HG03139 (cell line): ENCODE results near the gene CORO7.

Experiments used
- ATAC-seq: cut with Tn5 transposase; IDR thresholded peaks from one replicate; pipeline ENCODE4 v1.9.1; 2021; ENCODE audit not compliant: unreplicated experiment

The CORO7 gene

DNA sequence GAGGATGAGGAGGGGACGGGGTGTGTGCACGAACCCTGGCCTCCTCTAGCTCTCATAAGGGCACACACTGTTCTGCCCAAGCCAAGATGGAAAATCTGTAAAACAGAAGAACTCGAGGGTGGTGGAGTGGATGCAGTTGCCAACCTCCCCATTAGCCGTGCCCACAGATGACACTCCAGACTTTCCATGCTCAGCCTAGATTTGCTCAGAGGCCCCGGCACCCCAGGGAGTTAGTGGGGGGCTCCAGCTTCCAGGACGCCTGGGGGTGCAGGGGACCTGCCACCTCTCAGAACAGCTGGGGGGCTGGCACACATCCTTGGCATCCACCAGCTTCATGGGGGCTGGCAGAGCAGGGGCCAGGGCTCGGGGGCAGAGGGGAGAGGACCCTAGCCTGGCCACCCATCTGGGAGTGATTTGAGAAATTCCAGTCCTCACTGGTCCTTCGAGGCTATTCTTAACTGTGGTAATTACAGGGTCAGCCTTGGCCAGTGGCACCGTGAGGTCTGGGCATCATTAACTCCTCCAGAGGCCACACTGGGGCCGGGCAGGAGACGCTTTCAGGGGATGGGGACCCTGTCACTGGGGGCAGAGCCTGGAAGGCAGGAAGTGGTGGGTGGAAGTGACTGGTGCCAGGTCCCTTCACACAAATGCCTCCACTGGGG, 30.5 kb downstream of the CORO7 start:
- no peak for ATAC-seq

DNA sequence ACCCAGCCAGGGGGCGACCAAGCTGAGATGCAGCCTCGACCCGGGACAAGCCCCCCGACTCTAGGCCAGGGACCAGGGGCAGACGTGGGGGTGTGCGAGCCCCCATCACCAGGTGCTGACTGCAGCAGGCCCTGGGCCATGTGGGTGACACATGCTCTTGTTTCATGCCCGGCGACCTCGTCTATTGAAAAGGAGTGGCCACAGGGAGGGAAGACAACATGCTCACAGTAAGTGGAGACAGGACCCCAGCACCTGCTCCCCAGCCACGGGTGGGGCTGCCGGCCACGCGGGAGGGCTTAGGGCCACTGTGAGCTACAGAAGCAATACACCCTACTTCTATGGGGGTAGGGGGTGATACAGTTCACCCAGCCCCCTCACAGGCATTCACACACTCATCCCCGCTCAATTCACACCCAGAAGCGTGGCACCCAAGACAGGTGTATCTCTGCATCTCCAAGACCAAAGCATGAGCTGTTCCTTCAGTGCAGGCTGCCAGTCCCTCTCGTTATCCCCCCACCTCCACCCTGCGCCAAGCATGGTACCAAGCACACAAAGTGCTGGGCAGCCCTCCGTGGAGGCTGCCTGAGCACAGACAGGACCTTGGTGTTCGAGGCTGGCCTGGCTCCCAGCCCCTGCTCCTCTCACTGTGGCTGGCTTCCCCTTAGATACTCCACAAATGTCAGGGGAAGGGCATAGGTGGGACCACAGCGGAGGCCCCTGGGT, 31.2 kb downstream of the CORO7 start:
- ATAC-seq = no peak

DNA sequence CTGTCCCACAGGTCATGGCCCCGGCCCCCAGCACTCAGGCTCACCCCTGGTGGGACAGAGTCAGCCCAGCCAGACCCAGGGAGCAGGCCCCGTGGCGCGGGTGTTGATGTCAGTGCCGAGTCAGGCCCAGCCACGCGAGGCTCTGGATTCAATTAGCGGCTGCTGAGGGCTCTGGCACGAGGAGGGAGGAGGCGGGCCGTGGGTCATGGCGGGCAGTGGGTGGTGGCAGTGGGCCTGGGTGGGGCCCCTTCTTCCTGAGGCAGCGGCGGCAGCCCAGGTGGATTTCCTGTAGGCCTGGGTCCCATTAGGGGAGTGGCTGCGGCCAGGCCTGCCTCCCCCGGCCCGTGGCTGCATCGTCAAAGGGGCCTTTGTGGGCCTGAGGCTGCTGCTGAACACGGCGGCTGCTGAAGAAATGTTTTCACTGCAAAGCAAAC, 31.9 kb downstream of the CORO7 start:
- ATAC-seq = no peak

DNA sequence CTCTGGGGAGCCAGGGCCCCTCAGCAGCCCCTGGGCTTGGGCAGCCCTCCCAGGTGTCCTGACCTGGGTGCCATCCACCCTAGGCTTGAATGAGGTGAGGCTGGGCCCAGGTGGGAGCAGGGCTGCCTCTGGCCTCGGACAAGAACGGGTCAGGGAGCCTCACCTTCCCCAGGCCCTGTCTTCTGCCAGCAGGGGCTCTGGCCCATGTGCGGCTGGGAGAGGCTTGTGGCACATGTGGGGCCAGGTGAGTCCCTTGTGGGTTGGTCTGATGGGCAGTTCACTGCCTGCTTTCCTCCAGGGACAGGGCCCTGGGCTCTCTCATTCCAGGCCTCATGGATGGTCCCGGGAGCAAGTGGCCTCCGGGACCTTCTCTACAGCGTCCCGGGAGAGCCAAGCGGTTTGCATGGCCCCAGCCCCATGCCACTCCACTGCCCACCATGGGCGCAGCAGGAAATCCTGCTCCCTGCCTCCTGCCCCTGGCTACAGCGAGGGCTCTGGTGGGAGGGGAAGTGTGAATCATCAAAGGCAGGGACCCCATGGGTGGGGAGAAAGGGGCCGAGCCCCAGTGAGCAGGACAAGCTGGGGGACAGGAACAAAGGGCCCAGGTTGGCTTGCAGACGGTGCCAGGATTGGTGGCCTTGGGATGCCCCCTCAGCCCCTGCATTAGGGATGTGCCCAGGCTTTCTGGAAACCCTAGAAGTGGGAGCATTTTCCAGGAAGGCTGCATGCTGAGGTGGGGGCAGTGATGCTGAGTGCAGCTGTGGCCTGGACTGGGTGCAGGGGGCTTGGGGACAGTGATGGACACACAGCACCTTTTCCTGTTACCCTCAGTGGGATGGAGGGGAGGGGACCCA, 32.6 kb downstream of the CORO7 start:
- ATAC-seq = no peak

DNA sequence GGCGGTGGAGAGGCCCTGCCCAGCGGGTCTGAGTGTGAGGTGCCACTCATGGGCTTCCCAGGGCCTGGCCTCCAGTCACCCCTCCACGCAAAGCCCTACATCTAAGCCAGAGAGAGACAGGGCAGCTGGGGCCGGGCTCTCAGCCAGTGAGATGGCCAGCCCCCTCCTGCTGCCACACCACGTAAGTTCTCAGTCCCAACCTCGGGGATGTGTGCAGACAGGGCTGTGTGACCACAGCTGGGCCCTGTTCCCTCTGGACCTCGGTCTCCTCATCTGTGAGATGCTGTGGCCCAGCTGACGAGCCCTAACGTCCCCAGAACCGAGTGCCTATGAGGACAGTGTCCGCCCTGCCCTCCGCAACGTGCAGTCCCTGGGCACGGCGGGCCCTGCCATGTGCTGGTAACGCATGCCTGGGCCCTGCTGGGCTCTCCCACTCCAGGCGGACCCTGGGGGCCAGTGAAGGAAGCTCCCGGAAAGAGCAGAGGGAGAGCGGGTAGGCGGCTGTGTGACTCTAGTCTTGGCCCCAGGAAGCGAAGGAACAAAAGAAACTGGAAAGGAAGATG, 33.5 kb downstream of the CORO7 start:
- ATAC-seq = no peak

DNA sequence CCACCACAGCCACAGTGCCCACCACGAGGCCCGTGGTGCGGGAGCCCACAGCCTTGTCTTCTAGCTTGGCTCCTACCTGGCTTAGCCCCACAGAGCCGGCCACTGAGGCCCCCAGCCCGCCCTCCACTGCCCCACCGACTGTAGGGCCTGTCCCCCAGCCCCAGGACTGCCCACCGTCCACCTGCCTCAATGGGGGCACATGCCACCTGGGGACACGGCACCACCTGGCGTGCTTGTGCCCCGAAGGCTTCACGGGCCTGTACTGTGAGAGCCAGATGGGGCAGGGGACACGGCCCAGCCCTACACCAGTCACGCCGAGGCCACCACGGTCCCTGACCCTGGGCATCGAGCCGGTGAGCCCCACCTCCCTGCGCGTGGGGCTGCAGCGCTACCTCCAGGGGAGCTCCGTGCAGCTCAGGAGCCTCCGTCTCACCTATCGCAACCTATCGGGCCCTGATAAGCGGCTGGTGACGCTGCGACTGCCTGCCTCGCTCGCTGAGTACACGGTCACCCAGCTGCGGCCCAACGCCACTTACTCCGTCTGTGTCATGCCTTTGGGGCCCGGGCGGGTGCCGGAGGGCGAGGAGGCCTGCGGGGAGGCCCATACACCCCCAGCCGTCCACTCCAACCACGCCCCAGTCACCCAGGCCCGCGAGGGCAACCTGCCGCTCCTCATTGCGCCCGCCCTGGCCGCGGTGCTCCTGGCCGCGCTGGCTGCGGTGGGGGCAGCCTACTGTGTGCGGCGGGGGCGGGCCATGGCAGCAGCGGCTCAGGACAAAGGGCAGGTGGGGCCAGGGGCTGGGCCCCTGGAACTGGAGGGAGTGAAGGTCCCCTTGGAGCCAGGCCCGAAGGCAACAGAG, 34.2 kb downstream of the CORO7 start:
- no peak for ATAC-seq

DNA sequence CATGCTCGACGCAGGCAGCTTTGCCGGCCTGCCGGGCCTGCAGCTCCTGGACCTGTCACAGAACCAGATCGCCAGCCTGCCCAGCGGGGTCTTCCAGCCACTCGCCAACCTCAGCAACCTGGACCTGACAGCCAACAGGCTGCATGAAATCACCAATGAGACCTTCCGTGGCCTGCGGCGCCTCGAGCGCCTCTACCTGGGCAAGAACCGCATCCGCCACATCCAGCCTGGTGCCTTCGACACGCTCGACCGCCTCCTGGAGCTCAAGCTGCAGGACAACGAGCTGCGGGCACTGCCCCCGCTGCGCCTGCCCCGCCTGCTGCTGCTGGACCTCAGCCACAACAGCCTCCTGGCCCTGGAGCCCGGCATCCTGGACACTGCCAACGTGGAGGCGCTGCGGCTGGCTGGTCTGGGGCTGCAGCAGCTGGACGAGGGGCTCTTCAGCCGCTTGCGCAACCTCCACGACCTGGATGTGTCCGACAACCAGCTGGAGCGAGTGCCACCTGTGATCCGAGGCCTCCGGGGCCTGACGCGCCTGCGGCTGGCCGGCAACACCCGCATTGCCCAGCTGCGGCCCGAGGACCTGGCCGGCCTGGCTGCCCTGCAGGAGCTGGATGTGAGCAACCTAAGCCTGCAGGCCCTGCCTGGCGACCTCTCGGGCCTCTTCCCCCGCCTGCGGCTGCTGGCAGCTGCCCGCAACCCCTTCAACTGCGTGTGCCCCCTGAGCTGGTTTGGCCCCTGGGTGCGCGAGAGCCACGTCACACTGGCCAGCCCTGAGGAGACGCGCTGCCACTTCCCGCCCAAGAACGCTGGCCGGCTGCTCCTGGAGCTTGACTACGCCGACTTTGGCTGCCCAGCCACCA, 35.1 kb downstream of the CORO7 start:
- no peak for ATAC-seq

DNA sequence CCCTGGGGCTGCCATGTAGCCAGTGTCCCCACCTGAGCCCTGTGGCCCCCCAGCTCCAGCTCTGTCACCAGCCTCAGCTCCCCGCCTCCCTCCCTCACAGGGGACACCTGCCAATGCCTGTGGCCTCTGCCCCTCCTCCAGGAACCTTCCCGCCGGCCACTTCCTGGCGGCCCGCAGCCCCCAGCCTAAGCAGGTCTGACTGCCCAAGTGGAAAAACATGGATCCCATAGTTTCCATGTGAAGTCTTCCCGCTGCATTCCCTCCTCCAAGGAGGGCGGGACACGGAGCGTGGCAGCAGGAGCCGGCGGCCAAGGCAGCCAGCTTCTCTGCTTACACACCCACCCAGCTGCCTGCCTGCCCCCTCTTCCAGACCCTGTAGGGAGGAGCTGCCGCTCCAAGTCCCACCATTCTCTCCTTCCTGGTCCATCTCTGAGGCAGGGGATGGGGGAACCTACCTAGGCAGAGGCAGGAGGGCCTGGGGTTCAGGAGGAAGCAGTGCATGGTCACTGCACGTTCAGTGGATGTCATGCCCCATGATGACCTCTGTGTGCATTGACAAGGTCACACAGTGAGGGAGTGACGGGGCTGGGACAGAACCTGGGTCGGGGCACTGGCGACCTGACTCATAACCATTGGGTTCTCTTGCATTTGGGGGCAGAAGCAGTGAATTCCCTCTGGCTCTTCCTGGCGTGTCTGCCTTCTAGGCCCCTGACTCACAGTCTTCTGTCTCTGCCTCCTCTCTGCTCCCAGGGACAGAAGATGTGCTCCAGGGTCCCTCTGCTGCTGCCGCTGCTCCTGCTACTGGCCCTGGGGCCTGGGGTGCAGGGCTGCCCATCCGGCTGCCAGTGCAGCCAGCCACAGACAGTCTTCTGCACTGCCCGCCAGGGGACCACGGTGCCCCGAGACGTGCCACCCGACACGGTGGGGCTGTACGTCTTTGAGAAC, 36.0 kb downstream of the CORO7 start:
- no peak for ATAC-seq

DNA sequence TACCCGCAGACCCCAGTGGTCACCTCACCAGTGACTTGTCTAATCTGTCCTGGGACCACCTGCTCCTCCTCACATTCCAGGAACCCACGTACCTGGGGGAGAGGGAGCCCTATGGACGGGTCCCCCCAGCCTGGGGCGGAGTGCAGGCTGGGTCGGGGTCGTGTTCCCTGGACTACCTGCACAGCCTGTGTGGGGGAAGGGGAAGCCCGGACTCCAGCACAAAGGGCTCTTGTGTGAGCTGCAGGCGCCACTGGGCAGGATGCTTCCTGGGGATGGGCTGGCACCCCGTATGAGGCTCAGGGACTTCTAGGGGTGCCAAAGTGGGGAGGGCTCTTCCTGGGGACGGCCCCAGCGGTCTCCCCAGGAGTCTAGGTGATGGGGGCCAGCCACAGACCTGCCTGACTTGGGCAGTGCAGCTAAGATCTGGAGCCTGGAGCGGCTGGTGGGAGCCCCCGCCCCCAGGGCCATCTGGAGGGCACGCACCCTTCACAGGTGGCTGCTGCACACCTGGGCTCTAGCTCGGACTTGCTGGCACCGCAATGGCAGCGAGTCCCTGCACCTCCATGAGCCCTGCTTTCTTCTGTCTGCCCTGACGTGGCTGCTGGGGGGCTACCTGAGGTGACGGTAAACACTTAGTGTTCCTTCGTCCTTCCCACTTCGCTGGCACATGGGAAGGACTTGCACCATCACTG, 37.3 kb downstream of the CORO7 start:
- ATAC-seq = no peak

DNA sequence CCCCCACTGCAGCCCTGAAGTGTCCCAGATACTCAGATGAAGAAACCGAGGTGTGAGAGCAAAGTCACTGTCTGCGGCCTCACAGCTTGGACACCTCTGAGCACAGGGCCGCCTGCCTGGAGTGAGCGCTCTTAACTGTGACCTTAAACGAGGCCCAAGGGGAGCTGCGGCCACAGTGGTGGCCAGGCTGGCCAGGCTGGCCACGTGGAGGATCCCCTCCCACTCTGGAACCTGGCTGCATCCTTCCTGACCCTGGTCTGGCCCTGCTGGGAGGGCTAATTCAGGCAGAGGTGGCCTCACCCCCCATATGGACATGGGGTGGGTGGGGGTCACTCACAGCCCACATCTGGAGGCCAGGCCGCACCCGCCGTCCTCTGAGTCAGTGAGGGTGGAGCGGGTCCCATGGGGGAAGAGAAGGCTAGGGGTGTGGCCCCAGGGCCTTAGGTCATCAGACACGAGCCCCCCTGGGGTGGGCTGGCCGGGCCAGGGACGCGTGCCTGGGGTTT, 38.2 kb downstream of the CORO7 start:
- ATAC-seq = no peak

DNA sequence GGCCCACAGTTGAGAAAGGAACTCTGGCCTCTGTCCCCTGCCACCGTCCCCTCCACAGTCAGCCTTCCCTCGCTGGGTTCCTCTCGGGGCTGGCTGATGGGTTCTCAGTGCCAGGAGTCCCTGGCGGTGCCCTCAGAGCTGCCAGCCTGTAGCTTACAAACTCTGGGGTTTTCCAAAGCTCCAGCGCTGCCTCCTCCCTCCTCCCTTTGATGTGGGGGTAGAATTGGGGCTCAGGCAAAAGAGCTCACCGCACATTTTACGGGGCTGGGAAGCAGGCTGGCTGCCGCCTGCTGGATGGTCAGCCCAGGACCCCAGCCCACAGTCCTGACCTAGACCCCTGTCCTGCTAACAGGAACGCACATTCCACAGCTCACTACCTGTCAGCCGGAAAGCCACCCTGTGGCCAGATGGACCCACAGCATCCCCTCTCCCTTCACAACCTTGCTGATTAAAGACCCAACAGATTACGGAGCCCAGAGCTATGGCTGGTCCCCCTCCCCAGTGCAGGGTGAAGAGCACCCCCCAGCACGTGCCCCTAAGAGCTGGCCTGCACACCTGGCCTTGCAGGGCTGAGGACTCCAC, 38.7 kb downstream of the CORO7 start:
- ATAC-seq = no peak

DNA sequence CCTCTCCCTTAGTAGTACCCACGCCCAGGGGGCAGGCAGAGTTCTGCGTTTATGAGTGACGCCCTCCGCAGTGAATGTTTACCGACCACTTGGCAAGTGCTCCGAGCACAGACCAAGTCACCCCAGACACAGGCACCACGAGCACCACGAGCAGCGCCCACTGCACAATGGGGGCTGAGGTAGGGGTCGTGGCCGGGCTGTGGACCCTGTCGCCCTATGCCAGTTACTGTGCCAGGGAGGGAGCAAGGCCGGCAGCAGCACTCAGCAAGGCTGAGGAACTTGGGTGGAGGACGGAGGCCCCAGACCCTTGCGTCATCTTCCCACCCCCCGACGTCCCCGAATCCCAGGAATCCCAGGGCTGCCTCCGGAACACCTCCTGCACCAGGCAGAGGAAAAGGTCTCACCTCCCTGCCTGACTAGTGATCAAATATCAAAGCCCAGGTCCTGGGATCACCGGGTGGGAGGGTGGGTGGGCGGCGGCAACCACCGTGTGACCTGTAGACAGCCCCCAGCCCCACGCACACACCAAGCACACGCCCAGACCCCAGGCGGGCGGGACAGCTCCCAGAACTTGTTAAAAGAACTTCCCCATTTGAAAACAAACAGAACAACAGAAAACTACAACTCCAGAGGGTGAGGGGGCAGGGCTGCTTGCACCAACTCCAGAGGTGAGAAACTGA, 39.4 kb downstream of the CORO7 start:
- ATAC-seq = no peak

DNA sequence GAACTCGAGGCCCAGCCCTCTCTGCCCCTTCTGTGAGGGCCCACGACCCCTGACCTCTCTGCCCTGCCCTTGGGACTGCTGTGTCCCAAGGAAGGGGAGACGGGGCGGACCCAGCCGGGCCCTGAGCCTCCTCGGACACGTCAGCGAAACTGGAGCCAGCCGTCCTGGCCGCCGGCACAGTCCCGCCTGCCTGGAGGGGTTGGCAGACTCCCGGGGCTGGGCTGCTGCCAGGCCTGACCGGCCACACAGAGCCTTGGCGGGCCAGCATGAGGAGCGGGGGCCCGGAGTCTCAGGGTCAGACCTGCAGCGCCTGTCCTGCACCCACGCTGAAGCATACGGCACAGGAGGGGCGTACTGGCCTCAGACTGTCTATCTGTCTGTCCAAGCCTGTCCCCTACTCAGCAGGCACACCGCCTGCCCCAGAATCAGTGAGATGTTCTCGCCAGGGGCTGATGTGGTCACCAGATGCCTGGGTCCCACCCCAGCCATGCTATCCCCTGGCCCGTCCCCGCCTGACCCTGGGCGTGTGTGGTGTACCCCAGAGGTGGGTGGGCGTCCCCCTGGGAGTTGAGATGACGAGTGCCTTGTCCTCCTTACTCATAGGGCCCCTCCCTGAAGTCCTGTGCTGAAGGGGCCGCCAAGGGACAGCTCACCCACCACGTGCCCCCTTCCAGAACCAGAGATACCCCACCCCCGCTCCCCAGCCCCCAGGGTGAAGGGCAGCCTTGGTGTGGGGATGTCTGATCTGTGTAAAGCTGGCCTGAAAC, 40.1 kb downstream of the CORO7 start:
- ATAC-seq = no peak

DNA sequence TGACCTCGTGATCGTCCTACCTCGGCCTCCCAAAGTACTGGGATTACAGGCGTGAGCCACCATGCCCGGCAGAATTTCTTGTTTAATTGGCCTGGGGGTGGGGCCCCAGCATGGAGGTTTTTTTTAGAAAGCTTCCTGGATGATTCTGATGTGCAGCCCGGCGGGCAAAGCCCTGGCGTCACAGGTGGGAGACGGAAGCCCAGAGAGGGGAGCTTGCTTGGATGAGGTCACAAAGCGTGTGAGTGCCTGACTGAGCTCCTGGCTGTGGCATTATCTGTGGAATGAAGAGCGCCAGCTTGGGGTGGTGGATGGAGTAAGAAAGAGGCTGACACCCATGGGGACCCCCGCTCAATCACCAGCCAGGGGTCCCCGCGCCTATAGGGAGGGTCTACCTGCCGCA, 40.7 kb downstream of the CORO7 start:
- no peak for ATAC-seq

DNA sequence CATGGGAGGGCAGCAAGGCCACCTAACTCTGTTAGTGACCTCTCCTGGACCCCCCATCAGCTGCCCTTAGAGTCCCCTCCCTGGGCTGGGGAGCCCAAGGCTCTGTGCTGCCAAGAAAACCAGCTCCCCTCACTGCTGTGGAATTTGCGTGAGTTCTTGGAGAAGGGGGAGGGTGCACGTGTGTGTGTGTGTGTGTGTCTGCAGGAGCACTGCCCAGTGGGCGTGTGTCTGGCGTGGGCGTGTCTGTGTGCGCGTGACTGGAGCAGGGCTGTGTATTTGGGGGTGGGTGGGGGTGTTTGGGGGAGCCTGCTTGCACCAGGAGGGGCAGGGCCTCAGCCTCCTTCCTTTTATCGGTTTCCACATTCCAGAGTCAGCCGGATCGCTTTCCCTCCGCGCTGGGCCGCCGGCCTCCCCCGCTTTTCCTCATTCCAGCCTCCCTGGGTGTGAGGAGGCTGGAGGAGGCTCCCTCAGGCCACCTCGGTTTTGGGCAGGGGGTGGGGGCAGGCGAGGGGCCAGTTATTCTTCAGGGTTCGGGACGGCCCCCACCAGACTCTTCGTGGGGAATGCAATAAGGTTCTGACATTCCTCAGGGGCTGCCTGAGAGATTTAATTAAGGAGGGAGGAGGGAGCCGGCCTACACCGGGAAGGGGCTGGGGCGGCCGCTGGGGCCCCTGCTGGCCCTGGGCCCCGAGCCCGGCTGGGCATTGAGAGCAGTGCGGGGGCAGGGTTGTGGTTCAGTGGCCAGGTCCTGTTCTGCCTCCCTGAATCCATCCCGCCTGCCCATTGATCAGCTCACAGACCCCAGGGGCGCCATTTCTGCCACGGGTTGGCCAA, 42.3 kb downstream of the CORO7 start:
- no peak for ATAC-seq
